Measurements from ENCODE around the gene COG2. TPM values are rescaled to one million over a fixed set of nuclear protein-coding genes. Genes with fewer than 3 reads are reported as not detected.
"Not testable (repeated sequence)": the region's sequence is repeated elsewhere in the genome, so short reads cannot be mapped to it uniquely, and the experiment has no call there.

COG2 gene, protein sequence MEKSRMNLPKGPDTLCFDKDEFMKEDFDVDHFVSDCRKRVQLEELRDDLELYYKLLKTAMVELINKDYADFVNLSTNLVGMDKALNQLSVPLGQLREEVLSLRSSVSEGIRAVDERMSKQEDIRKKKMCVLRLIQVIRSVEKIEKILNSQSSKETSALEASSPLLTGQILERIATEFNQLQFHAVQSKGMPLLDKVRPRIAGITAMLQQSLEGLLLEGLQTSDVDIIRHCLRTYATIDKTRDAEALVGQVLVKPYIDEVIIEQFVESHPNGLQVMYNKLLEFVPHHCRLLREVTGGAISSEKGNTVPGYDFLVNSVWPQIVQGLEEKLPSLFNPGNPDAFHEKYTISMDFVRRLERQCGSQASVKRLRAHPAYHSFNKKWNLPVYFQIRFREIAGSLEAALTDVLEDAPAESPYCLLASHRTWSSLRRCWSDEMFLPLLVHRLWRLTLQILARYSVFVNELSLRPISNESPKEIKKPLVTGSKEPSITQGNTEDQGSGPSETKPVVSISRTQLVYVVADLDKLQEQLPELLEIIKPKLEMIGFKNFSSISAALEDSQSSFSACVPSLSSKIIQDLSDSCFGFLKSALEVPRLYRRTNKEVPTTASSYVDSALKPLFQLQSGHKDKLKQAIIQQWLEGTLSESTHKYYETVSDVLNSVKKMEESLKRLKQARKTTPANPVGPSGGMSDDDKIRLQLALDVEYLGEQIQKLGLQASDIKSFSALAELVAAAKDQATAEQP
- polyA plus RNA-seq (2012; ENCODE audit: low read depth, missing spikeins): 12.5 TPM

DNA sequence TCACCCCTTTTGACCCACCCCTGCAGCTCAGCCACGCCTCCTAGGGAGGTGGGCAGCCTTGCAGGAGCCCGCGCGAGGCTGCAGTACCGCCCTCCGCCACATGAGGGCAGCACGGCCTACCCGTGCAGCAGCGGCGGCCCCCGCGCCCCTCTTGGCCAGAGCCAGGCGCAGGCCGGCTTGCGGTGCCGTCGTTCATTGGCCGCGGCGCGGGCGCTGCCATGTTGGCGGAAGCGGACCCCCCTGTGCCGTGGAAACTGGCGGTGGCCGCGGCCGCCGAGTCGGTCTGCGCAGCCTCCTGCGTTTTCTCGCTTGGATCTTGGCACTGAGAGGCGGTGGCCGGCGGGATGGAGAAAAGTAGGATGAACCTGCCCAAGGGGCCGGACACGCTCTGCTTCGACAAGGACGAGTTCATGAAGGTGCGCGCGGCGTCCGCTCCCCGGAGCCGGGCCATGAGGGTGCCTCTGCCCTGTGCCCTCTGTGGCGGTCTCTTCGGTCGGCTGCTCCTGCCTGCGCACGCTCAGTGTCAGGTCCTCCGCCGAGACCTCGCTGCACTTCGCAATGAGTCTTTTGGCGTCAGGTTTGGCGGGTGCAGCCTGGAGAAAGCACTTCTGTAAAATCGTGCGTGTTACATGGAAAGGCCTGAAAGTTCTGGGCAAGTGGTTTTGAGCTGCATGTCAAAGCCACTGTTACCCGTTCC, at the start of gene COG2:
Gene COG2, plus strand, starts transcription at position 219 of the 697 bp plus-strand sequence. Its CDS starts 126 bp downstream, at position 345.
- peak; percentile 97 for FAIRE-seq
- TF ChIP-seq POLR2AphosphoS5 (IDR thresholded peaks at IDR 0.05; ENCODE audit: low read depth, low read length): peak; percentile 48; the same call in 1 of the 2 replicates
- TF ChIP-seq POU2F2 (IDR thresholded peaks at IDR 0.05; ENCODE audit: low read depth, low read length): no peak
- peak; percentile 91 for DNase-seq (ENCODE audit: insufficient read length, low spot score)

DNA sequence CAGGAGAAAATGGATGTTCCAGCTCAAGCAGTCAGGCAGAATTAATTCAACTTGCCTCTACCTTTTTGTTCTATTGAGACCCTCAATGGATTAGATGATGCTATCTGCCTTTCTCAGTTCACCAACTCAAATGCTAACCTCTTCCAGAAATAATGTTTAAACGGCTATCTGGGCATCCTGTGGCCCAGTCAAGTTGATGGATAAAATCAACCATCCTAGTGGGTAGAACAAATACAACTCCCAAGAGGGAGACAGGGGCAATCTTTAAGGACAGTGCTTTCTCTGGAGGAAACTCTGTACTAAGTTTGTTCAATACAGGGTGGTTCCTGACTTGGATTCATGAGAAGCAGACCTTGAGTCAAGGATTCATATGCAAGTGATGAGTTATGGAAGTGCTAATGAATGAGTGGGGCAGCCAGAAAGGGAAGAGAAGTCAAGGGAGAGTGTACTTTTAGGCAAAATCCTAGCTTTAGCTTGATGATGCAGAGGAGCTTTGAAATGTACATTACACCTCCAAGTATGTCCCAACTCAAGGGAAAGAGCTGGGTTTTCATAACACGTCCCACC, 49.4 kb upstream of the COG2 start:
- DNase-seq (ENCODE audit: insufficient read length, low spot score): no peak
- TF ChIP-seq POLR2A (IDR thresholded peaks at IDR 0.05; ENCODE audit: low read depth, low read length): no peak
- TF ChIP-seq TAF1 (IDR thresholded peaks at IDR 0.05; ENCODE audit: low read depth, low read length): no peak
- no peak for TF ChIP-seq POLR2AphosphoS5 (IDR thresholded peaks at IDR 0.05; ENCODE audit: low read depth, low read length)
- TF ChIP-seq POU2F2 (IDR thresholded peaks at IDR 0.05; ENCODE audit: low read depth, low read length): no peak
- no peak for TF ChIP-seq SPI1 (IDR thresholded peaks at IDR 0.05; ENCODE audit: low read depth, low read length)
- TF ChIP-seq PAX5 (IDR thresholded peaks at IDR 0.05; ENCODE audit: insufficient read depth, low read length, severe bottlenecking): no peak
- FAIRE-seq: no peak

DNA sequence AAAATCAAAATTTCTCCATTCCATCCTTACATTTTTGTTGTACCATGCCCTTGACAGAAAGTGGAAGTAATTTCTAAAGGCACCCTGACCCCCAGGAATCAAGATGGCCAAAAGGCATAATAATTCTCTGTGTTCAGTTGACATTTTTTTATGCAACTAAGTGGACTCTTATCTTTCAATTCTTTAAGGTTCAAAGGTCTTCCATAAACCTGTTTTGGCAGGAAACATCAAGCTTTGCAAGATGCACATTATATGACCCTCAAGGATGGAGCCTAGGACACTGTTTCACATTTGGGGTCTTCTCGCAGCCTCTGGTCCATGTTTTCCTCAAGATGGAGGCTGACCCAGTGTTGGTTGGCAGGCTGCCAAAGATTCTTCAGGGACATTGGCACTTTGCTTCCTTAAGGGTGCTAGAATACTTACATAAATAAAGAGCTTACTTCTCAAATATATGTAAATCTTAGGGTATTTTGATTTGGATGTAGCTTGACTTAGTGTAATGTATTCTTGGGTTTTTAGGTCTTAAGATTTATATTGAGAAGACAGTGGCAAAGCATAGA, 48.0 kb upstream of the COG2 start:
- FAIRE-seq (no peak), DNase-seq (ENCODE audit: insufficient read length, low spot score) (no peak)
- TF ChIP-seq POU2F2 (IDR thresholded peaks at IDR 0.05; ENCODE audit: low read depth, low read length) (no peak), TAF1 (IDR thresholded peaks at IDR 0.05; ENCODE audit: low read depth, low read length) (no peak), POLR2AphosphoS5 (IDR thresholded peaks at IDR 0.05; ENCODE audit: low read depth, low read length) (no peak), PAX5 (IDR thresholded peaks at IDR 0.05; ENCODE audit: insufficient read depth, low read length, severe bottlenecking) (no peak), POLR2A (IDR thresholded peaks at IDR 0.05; ENCODE audit: low read depth, low read length) (no peak), SPI1 (IDR thresholded peaks at IDR 0.05; ENCODE audit: low read depth, low read length) (no peak)

DNA sequence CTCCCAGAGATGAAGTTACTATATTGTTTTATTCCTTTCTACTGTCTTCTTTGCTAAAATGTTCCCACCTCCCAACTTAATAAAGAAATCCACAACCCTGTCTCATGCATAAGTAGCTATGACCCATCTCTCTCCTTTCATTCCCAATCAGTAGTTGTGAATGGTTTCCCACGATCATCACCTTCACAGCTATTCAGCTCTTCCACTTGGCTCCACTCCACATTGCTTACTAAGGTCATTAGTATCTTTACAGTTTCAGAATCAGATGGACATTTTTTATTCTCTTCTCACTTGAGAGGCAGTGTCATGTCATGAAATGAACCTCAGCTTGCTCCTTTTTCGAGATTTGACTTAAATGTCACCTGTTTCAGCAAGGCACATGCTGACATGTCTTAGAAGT, 47.1 kb upstream of the COG2 start:
- DNase-seq (ENCODE audit: insufficient read length, low spot score): no peak
- FAIRE-seq: no peak
- TF ChIP-seq POU2F2 (IDR thresholded peaks at IDR 0.05; ENCODE audit: low read depth, low read length): no peak
- TF ChIP-seq POLR2A (IDR thresholded peaks at IDR 0.05; ENCODE audit: low read depth, low read length): no peak
- TF ChIP-seq PAX5 (IDR thresholded peaks at IDR 0.05; ENCODE audit: insufficient read depth, low read length, severe bottlenecking): no peak

DNA sequence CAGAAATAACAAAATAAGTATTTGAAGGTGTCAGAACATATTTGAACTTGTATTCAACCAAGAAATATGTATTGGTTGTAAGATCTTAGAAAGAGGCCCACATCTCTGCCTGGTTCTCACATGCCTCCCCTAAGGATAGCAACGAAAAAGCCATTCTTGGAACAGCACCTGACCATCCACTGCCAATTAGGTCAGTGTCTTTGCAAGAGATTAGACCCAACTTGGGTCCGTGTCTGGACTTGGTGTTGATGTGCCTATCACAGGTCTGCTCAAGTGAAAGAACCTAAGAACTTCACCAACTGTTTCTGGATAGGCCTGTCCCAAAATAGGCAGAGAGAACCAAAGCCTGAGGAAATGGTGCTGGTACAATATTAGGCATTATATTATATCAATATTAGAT, 46.0 kb upstream of the COG2 start:
- FAIRE-seq (no peak), DNase-seq (ENCODE audit: insufficient read length, low spot score) (no peak)
- TF ChIP-seq POU2F2 (IDR thresholded peaks at IDR 0.05; ENCODE audit: low read depth, low read length) (no peak), POLR2A (IDR thresholded peaks at IDR 0.05; ENCODE audit: low read depth, low read length) (no peak), POLR2AphosphoS5 (IDR thresholded peaks at IDR 0.05; ENCODE audit: low read depth, low read length) (no peak), SPI1 (IDR thresholded peaks at IDR 0.05; ENCODE audit: low read depth, low read length) (no peak), TAF1 (IDR thresholded peaks at IDR 0.05; ENCODE audit: low read depth, low read length) (no peak), PAX5 (IDR thresholded peaks at IDR 0.05; ENCODE audit: insufficient read depth, low read length, severe bottlenecking) (no peak)

DNA sequence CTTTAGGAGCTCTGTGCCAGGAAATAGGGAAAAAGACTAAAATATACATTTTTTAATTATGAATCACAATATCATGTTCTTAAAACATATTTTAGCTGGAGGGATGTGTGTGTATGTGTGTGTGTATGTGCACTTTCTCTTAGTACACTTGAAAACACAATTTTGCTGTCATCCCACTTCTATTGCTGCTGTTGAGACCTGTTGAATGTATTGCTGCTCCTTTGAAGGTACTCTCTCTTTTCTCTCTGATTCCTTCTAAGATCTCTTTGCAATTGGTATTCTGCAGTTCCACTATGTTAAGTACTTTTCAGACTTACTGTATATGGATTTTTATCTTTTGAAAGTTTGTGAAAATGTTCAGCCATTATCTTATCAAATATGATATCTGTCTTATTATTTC, 43.5 kb upstream of the COG2 start:
- DNase-seq (ENCODE audit: insufficient read length, low spot score) (no peak), FAIRE-seq (no peak)
- TF ChIP-seq SPI1 (IDR thresholded peaks at IDR 0.05; ENCODE audit: low read depth, low read length) (no peak), POLR2A (IDR thresholded peaks at IDR 0.05; ENCODE audit: low read depth, low read length) (no peak), POLR2AphosphoS5 (IDR thresholded peaks at IDR 0.05; ENCODE audit: low read depth, low read length) (no peak), PAX5 (IDR thresholded peaks at IDR 0.05; ENCODE audit: insufficient read depth, low read length, severe bottlenecking) (no peak), POU2F2 (IDR thresholded peaks at IDR 0.05; ENCODE audit: low read depth, low read length) (no peak), TAF1 (IDR thresholded peaks at IDR 0.05; ENCODE audit: low read depth, low read length) (no peak)

DNA sequence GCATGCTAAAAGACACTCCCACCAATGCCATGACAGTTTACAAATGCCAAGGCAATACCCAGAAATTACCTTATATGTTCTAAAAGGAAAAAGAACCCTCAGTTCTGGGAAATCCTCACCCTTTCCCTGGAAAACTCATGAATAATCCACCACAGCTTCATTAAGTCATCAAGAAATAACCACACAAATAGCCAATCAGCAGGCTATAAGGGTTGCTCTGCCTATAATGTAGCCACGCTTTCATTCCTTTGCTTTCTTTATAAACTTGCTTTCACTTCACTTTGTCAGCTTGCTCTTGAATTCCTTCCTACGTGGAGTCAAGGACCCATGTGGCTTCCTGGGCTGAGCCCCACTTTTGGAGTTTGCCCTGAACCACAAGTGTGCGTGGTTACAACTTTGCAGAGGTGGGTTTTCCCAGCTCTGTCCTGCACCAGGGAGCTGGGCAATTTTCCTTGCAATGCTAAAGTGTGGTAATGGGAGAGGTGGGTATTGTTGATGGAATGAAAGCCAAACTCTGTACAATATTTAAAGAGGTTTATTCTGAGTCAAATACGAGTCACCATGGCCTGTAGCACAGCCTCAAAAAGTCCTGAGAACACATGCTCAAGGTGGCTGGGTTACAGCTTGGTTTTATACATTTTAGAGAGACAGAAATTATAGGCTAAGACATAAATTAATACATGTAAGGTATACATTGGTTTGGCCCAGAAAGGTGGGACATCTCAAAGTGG, 42.2 kb upstream of the COG2 start:
- FAIRE-seq (no peak), DNase-seq (ENCODE audit: insufficient read length, low spot score) (no peak)
- TF ChIP-seq POLR2AphosphoS5 (IDR thresholded peaks at IDR 0.05; ENCODE audit: low read depth, low read length) (no peak), POLR2A (IDR thresholded peaks at IDR 0.05; ENCODE audit: low read depth, low read length) (no peak), POU2F2 (IDR thresholded peaks at IDR 0.05; ENCODE audit: low read depth, low read length) (no peak), SPI1 (IDR thresholded peaks at IDR 0.05; ENCODE audit: low read depth, low read length) (no peak)

DNA sequence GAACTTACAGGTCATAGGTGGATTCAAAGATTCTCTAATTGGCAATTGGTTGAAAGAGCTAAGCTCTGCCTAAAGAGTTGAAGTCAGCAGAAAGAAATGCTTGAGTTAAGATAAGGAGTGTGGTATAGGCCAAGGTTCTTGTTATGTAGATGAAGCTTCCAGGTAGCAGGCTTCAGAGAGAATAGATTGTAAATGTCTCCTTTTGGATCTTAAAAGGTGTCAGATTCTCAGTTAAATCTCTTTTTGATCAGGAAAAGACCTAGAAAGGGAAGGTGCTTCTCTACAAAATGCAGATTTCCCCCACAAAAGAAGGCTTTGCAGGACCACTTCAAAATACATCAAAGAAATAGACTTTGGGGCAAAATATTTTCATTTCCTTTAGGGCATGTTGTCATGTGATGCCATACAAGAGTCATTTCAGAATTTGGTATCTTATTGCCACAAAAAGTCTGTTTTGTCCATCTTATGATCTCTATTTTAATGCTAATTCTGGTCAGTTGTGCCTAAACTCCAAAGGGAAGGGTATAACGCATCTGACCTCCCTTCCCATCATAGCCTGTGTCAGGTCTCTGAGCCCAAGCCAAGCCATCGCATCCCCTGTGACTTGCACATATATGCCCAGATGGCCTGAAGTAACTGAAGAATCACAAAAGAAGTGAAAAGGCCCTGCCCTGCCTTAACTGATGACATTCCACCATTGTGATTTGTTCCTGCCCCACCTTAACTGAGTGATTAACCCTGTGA, 41.5 kb upstream of the COG2 start:
- DNase-seq (ENCODE audit: insufficient read length, low spot score); FAIRE-seq: not testable (repeated sequence)

Data from GM12891 (cell line).